Neural cell (in vitro differentiated cells): ENCODE results near the gene GLB1L3. TPM values are rescaled to one million over a fixed set of nuclear protein-coding genes. Genes with fewer than 3 reads are reported as not detected.

Experiments used
- H2AFZ ChIP-seq: fragments of 200-600, 300-800 bp; sonication (generic), shearing (Covaris generic); 2 replicates; pipeline ENCODE4 v1.6.0; 2014; ENCODE audit warnings: low read depth, mild to moderate bottlenecking, antibody characterized with exemption, low read length, moderate library complexity
- H3F3A ChIP-seq: fragments of 200-600 bp; shearing (Covaris generic); 2 replicates; pipeline ENCODE4 v1.6.1; 2016; ENCODE audit warnings: mild to moderate bottlenecking, moderate library complexity, mixed read lengths, antibody characterized with exemption, low read length; ENCODE audit not compliant: insufficient read depth, poor library complexity, severe bottlenecking
- H3K27ac ChIP-seq: fragments of 200-600, 300-800 bp; sonication (generic), shearing (Covaris generic); 2 replicates; pipeline ENCODE4 v1.5.1; 2014; ENCODE audit warnings: mild to moderate bottlenecking, low read length, moderate library complexity
- H3K27me3 ChIP-seq: fragments of 300-800, 200-600 bp; sonication (generic), shearing (Covaris generic); 2 replicates; pipeline ENCODE4 v1.6.0; 2014; ENCODE audit warnings: mild to moderate bottlenecking, low read depth, low read length, moderate library complexity; ENCODE audit not compliant: insufficient read depth
- H3K36me3 ChIP-seq: fragments of 300-800, 200-600 bp; sonication (generic), shearing (Covaris generic); 2 replicates; pipeline ENCODE4 v1.5.1; 2014; ENCODE audit warnings: mild to moderate bottlenecking, antibody characterized with exemption, low read length, moderate library complexity; ENCODE audit not compliant: insufficient read depth
- H3K4me2 ChIP-seq: fragments of 300-800, 200-600 bp; sonication (generic), shearing (Covaris generic); 2 replicates; pipeline ENCODE4 v1.6.0; 2014; ENCODE audit warnings: mild to moderate bottlenecking, low read length
- H3K4me3 ChIP-seq: fragments of 300-800, 200-600 bp; sonication (generic), shearing (Covaris generic); 2 replicates; pipeline ENCODE4 v1.5.1; 2014; ENCODE audit warnings: mild to moderate bottlenecking, low read length, moderate library complexity
- H3K79me2 ChIP-seq: fragments of 200-600 bp; shearing (Covaris generic); replicated peaks from 2 replicates; pipeline ENCODE4 v1.6.0; 2014; ENCODE audit warnings: mild to moderate bottlenecking, low read length, moderate library complexity; ENCODE audit not compliant: insufficient read depth
- H3K9ac ChIP-seq: fragments of 300-800, 200-600 bp; sonication (generic), shearing (Covaris generic); 2 replicates; pipeline ENCODE4 v1.6.1; 2016; ENCODE audit warnings: mild to moderate bottlenecking, low read length, mixed read lengths
- H3K9me2 ChIP-seq: fragments of 200-600 bp; shearing (Covaris generic); 2 replicates; pipeline ENCODE4 v1.6.1; 2016; ENCODE audit warnings: mild to moderate bottlenecking, low read length, mixed read lengths; ENCODE audit not compliant: insufficient read depth
- H3K9me3 ChIP-seq: fragments of 200-600, 300-800 bp; sonication (generic), shearing (Covaris generic); 2 replicates; pipeline ENCODE4 v1.6.1; 2016; ENCODE audit warnings: mild to moderate bottlenecking, mixed run types, low read length, moderate library complexity, mixed read lengths
- H4K20me1 ChIP-seq: fragments of 200-600 bp; shearing (Covaris generic); 2 replicates; pipeline ENCODE4 v1.6.1; 2016; ENCODE audit warnings: mild to moderate bottlenecking, mixed run types; ENCODE audit not compliant: insufficient read depth
- EP300 ChIP-seq: fragments of 450-650 bp; conservative IDR thresholded peaks from 2 replicates; pipeline ENCODE4 v1.6.1; 2014; ENCODE audit warnings: antibody characterized with exemption, mild to moderate bottlenecking, moderate library complexity; ENCODE audit not compliant: poor library complexity, severe bottlenecking
- EZH2 ChIP-seq: fragments of 200-600, 300-800 bp; shearing (Covaris generic), sonication (generic); IDR thresholded peaks from 2 replicates; pipeline ENCODE4 v1.6.1; 2014; ENCODE audit warnings: antibody characterized with exemption, low read length, borderline replicate concordance, mild to moderate bottlenecking; ENCODE audit not compliant: insufficient read depth, poor library complexity, severe bottlenecking
- MXI1 ChIP-seq: fragments of 450-650 bp; conservative IDR thresholded peaks from 2 replicates; pipeline ENCODE4 v1.6.1; 2014; ENCODE audit warnings: antibody characterized with exemption, mild to moderate bottlenecking; ENCODE audit not compliant: poor library complexity, severe bottlenecking
- POLR2AphosphoS5 ChIP-seq: IDR thresholded peaks from 2 replicates; pipeline ENCODE4 v1.6.1; 2012
- RAD21 ChIP-seq: fragments of 450-650 bp; conservative IDR thresholded peaks from 2 replicates; pipeline ENCODE4 v1.6.1; 2014; ENCODE audit warnings: antibody characterized with exemption, mild to moderate bottlenecking, moderate library complexity
- SMC3 ChIP-seq: fragments of 450-650 bp; conservative IDR thresholded peaks from 2 replicates; pipeline ENCODE4 v1.6.1; 2014; ENCODE audit warnings: antibody characterized with exemption, mild to moderate bottlenecking, moderate library complexity; ENCODE audit not compliant: poor library complexity
- TAF1 ChIP-seq: IDR thresholded peaks from 2 replicates; pipeline ENCODE4 v1.6.1; 2012; ENCODE audit warnings: low read depth
- polyA plus RNA-seq: library from polyadenylated mRNA; depleted of rRNA; stranded (reverse); fragments of >200 nt; gene quantifications from 2 replicates; pipeline ENCODE4 v1.2.3, GENCODE V29; 2014
- TF ChIP-seq, protein P1 (sequence below): IDR thresholded peaks from 2 replicates; pipeline ENCODE4 v1.6.1; 2012; ENCODE audit warnings: borderline replicate concordance
- TF ChIP-seq, protein P2 (sequence below): fragments of 450-650 bp; IDR thresholded peaks from 2 replicates; pipeline ENCODE4 v1.5.1; 2014; ENCODE audit warnings: antibody characterized with exemption, mild to moderate bottlenecking, moderate library complexity; ENCODE audit not compliant: poor library complexity, severe bottlenecking

Gene GLB1L3
- polyA plus RNA-seq, 1 donor from 2014 or later: 0.19 TPM

DNA sequence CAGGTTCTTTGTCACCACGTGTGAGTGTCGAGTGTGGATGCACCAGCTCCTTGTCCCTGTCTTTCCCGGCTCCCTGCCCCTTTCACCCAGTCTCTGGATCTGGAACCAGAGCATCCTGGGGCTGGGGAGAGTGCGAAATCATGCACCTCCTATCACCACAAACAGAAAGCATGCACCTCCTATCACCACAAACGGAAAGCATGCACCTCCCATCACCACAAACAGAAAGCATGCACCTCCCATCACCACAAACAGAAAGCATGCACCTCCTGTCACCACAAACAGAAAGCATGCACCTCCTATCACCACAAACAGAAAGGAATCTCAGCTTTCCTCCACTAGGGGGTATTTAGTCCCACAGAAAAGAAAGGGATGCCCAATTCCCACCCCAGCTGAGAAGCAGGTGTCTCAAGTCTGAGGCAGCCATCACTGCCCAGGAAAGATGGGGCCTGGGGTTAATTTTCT is 5.9 kb upstream of the GLB1L3 start:
- no peak overlapping the region for H3K4me2 ChIP-seq
- H3K27me3 ChIP-seq: peaks cover 21% of the 10 kb centered on the region
- H3K36me3 ChIP-seq: peaks cover 1% of the 10 kb centered on the region
- H3K9ac ChIP-seq: no peak overlapping the region
- TF ChIP-seq SMC3: no peak
- no peak for TF ChIP-seq RAD21
- TF ChIP-seq, protein P1, sequence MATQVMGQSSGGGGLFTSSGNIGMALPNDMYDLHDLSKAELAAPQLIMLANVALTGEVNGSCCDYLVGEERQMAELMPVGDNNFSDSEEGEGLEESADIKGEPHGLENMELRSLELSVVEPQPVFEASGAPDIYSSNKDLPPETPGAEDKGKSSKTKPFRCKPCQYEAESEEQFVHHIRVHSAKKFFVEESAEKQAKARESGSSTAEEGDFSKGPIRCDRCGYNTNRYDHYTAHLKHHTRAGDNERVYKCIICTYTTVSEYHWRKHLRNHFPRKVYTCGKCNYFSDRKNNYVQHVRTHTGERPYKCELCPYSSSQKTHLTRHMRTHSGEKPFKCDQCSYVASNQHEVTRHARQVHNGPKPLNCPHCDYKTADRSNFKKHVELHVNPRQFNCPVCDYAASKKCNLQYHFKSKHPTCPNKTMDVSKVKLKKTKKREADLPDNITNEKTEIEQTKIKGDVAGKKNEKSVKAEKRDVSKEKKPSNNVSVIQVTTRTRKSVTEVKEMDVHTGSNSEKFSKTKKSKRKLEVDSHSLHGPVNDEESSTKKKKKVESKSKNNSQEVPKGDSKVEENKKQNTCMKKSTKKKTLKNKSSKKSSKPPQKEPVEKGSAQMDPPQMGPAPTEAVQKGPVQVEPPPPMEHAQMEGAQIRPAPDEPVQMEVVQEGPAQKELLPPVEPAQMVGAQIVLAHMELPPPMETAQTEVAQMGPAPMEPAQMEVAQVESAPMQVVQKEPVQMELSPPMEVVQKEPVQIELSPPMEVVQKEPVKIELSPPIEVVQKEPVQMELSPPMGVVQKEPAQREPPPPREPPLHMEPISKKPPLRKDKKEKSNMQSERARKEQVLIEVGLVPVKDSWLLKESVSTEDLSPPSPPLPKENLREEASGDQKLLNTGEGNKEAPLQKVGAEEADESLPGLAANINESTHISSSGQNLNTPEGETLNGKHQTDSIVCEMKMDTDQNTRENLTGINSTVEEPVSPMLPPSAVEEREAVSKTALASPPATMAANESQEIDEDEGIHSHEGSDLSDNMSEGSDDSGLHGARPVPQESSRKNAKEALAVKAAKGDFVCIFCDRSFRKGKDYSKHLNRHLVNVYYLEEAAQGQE: no peak
- no peak for TF ChIP-seq EP300
- TF ChIP-seq EZH2: no peak
- TF ChIP-seq, protein P2, sequence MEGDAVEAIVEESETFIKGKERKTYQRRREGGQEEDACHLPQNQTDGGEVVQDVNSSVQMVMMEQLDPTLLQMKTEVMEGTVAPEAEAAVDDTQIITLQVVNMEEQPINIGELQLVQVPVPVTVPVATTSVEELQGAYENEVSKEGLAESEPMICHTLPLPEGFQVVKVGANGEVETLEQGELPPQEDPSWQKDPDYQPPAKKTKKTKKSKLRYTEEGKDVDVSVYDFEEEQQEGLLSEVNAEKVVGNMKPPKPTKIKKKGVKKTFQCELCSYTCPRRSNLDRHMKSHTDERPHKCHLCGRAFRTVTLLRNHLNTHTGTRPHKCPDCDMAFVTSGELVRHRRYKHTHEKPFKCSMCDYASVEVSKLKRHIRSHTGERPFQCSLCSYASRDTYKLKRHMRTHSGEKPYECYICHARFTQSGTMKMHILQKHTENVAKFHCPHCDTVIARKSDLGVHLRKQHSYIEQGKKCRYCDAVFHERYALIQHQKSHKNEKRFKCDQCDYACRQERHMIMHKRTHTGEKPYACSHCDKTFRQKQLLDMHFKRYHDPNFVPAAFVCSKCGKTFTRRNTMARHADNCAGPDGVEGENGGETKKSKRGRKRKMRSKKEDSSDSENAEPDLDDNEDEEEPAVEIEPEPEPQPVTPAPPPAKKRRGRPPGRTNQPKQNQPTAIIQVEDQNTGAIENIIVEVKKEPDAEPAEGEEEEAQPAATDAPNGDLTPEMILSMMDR: no peak
- no peak for TF ChIP-seq POLR2AphosphoS5
- TF ChIP-seq MXI1: no peak
- H3F3A ChIP-seq: no peaks in the 10 kb centered on the region
- H3K4me3 ChIP-seq: no peak overlapping the region
- H4K20me1 ChIP-seq: no peaks in the 10 kb centered on the region
- no peaks in the 10 kb centered on the region for H3K9me3 ChIP-seq
- no peaks in the 10 kb centered on the region for H3K9me2 ChIP-seq
- H2AFZ ChIP-seq: no peak overlapping the region
- no peak overlapping the region for H3K27ac ChIP-seq
- H3K79me2 ChIP-seq: no peaks in the 10 kb centered on the region

DNA sequence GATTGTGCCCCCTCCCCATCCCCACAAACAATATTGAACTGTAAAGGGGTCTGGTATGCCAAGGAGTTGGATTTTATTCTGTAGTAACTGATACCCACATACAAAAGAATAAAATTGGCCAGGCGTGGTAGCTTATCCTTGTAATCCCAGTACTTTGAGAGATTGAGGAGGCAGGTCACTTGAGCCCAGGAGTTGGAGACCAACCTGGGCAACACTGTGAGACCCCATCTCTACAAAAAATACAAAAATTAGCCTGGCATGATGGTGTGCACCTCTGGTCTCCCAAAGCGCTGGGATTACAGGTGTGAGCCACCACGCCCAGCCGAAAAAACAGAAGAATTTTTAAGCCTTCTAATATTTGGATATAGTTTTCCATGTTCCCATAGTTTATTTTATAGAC is 4.2 kb upstream of the GLB1L3 start:
- Histone ChIP-seq H4K20me1 (no peaks in the 10 kb centered on the region), H3K4me2 (no peak overlapping the region), H2AFZ (no peak overlapping the region), H3K4me3 (no peak overlapping the region), H3K27me3 (peaks cover 38% of the 10 kb centered on the region), H3K27ac (no peak overlapping the region), H3K79me2 (no peaks in the 10 kb centered on the region), H3K9me3 (no peaks in the 10 kb centered on the region), H3K9ac (no peak overlapping the region), H3K9me2 (no peaks in the 10 kb centered on the region), H3K36me3 (no peaks in the 10 kb centered on the region), H3F3A (no peaks in the 10 kb centered on the region)
- TF ChIP-seq, protein P2: no peak
- TF ChIP-seq MXI1 (no peak), EP300 (no peak), EZH2 (no peak), TAF1 (no peak), POLR2AphosphoS5 (no peak), RAD21 (no peak), SMC3 (no peak)
- TF ChIP-seq, protein P1: no peak
